Spleen (tissue), 11 donors: Measurements from ENCODE around the gene APOA5. TPM values are rescaled to one million over a fixed set of nuclear protein-coding genes. Genes with fewer than 3 reads are reported as not detected.

Source experiments
- DNase-seq: peaks from one replicate; pipeline ENCODE4 v3.0.0-alpha.2; 2020
- H3K27ac ChIP-seq, 8 donors: fragments of 200-600 bp; sonication (generic) in 7 of 8; 1 replicate in 4 of 8; 2 replicates in 4 of 8; pipeline versions ENCODE4 v1.5.0 to v1.8.0; 2016 to 2021; ENCODE audit warnings: inconsistent platforms in 4 of 8, mild to moderate bottlenecking in 4 of 8, moderate library complexity in 1 of 8
- H3K27me3 ChIP-seq, 7 donors: fragments of 200-600 bp; sonication (generic) in 6 of 7; replicated peaks in 1 of 7; 1 replicate in 4 of 7; 2 replicates in 3 of 7; pipeline versions ENCODE4 v1.5.0 to v1.8.0; 2016 to 2021; ENCODE audit warnings: inconsistent platforms in 3 of 7, mild to moderate bottlenecking in 1 of 7
- H3K36me3 ChIP-seq, 6 donors: fragments of 200-600 bp; sonication (generic) in 5 of 6; 1 replicate in 4 of 6; 2 replicates in 2 of 6; pipeline versions ENCODE4 v1.5.0 to v1.8.0; 2016 to 2021; ENCODE audit warnings: inconsistent platforms in 2 of 6
- H3K4me1 ChIP-seq, 6 donors: fragments of 200-600 bp; sonication (generic) in 5 of 6; 1 replicate in 3 of 6; 2 replicates in 3 of 6; pipeline versions ENCODE4 v1.5.0 to v1.8.0; 2016 to 2021; ENCODE audit warnings: inconsistent platforms in 3 of 6
- H3K4me3 ChIP-seq, 8 donors: fragments of 200-600 bp; sonication (generic) in 7 of 8; 1 replicate in 4 of 8; 2 replicates in 4 of 8; pipeline versions ENCODE4 v1.5.0 to v1.8.0; 2016 to 2021; ENCODE audit warnings: inconsistent platforms in 4 of 8, mild to moderate bottlenecking in 4 of 8, moderate library complexity in 2 of 8
- H3K9me3 ChIP-seq, 8 donors: fragments of 200-600 bp; sonication (generic) in 7 of 8; 1 replicate in 4 of 8; 2 replicates in 4 of 8; pipeline versions ENCODE4 v1.5.0 to v1.8.0; 2016 to 2021; ENCODE audit warnings: inconsistent platforms in 4 of 8
- POLR2A ChIP-seq, 3 donors: fragments of 450-650 bp; IDR thresholded peaks; one replicate each; pipeline ENCODE4 v1.5.1; 2017; ENCODE audit warnings: antibody characterized with exemption in 3 of 3, mild to moderate bottlenecking in 1 of 3
- POLR2AphosphoS5 ChIP-seq, 3 donors: sonication (generic); formaldehyde crosslinking; IDR thresholded peaks; one replicate each; pipeline ENCODE4 v1.5.1; 2017; ENCODE audit warnings: antibody characterized with exemption in 3 of 3
- WGBS, 5 donors: extraction: QIAGEN DNeasy Blood & Tissue Kit in 3 of 5; methylation state at CpG; one replicate each; pipeline versions ENCODE4 v1.1.5 to v1.1.7; 2013 to 2018; 5-methylcytosine and 5-hydroxymethylcytosine counted together
- intact Hi-C: fragments of 100-400 bp; cut with DNase I; formaldehyde crosslinking; loops from one replicate; pipeline ENCODE4 v1.15.0; 2023; ENCODE audit warnings: low total_unique reads
- polyA plus RNA-seq, 3 donors: library from polyadenylated mRNA; stranded (reverse); fragments of 200-250 nt; gene quantifications; one replicate each; pipeline ENCODE4 v1.2.1, GENCODE V29; 2013
- total RNA-seq, 7 donors: library from RNA; depleted of rRNA in 3 of 7; stranded (reverse); fragments of >200 nt in 3 of 7; fragmentation: NEBNext Ultra II Directional in 4 of 7; extraction: Animal tissue kit (Norgen Biotek cat#: 25700) in 4 of 7; gene quantifications; one replicate each; pipeline versions ENCODE4 v1.1.0 to v1.2.1, GENCODE V29; 2016 to 2021
- TF ChIP-seq, protein P1 (sequence below), 11 experiments: fragments of 200-600 bp in 7 of 11; fragments of 450-650 bp in 4 of 11; sonication (generic) in 4 of 11; IDR thresholded peaks in 8 of 11; conservative IDR thresholded peaks in 3 of 11; 1 replicate in 7 of 11; 2 replicates in 4 of 11; pipeline versions ENCODE4 v1.4.0 to v1.8.0; 2016 to 2021; ENCODE audit warnings: antibody characterized with exemption in 11 of 11, inconsistent platforms in 4 of 11, mild to moderate bottlenecking in 1 of 11
- donor health status: healthy with polysubstance abuse.
- donor health status: DM: no; HTN: no; CAD: no; lungs with moderate emphysema.
- donor health status: DM: no; HTN: no; CAD: no.
- donor health status: Bipolar disorder and iron deficiency.
- donor health status: healthy.
- donor health status: DM: no; HTN: no; CAD: no.
- donor health status: DM: yes; HTN: yes; CAD: no.

APOA5 gene
- total and polyA plus RNA-seq, 10 donors = not detected

GRCh38 chr11:116788534-116788933 lies 3.1 kb downstream of the APOA5 start:
- DNase-seq = no peak
- Histone ChIP-seq H3K4me1 (peaks cover 14 to 50% (median 35%) of the 10 kb centered on the region in 6 donors), H3K4me3 (peak overlapping the region in 7 of 8 donors; percentile 86 to 99 (median 96)), H3K27ac (peak overlapping the region in 7 of 8 donors; percentile 66 to 92 (median 89)), H3K36me3 (peaks cover 0 to 33% (median 27%) of the 10 kb centered on the region in 6 donors), H3K9me3 (no peaks in the 10 kb centered on the region), H3K27me3 (peaks cover 0 to 19% (median 0%) of the 10 kb centered on the region in 7 donors)
- WGBS, 5 donors = 56 to 75% (median 64%) methylated on average over 4 of the region's 4 CpGs
- TF ChIP-seq POLR2A (IDR thresholded peaks at IDR 0.05) = no peak
- TF ChIP-seq, protein P1, sequence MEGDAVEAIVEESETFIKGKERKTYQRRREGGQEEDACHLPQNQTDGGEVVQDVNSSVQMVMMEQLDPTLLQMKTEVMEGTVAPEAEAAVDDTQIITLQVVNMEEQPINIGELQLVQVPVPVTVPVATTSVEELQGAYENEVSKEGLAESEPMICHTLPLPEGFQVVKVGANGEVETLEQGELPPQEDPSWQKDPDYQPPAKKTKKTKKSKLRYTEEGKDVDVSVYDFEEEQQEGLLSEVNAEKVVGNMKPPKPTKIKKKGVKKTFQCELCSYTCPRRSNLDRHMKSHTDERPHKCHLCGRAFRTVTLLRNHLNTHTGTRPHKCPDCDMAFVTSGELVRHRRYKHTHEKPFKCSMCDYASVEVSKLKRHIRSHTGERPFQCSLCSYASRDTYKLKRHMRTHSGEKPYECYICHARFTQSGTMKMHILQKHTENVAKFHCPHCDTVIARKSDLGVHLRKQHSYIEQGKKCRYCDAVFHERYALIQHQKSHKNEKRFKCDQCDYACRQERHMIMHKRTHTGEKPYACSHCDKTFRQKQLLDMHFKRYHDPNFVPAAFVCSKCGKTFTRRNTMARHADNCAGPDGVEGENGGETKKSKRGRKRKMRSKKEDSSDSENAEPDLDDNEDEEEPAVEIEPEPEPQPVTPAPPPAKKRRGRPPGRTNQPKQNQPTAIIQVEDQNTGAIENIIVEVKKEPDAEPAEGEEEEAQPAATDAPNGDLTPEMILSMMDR (IDR thresholded peaks at IDR 0.05 in 8 of 11, conservative IDR thresholded peaks at IDR 0.05 in 3 of 11) = no peak
- no peak for TF ChIP-seq POLR2AphosphoS5 (IDR thresholded peaks at IDR 0.05)
- intact Hi-C loops = no loop called here

DNA sequence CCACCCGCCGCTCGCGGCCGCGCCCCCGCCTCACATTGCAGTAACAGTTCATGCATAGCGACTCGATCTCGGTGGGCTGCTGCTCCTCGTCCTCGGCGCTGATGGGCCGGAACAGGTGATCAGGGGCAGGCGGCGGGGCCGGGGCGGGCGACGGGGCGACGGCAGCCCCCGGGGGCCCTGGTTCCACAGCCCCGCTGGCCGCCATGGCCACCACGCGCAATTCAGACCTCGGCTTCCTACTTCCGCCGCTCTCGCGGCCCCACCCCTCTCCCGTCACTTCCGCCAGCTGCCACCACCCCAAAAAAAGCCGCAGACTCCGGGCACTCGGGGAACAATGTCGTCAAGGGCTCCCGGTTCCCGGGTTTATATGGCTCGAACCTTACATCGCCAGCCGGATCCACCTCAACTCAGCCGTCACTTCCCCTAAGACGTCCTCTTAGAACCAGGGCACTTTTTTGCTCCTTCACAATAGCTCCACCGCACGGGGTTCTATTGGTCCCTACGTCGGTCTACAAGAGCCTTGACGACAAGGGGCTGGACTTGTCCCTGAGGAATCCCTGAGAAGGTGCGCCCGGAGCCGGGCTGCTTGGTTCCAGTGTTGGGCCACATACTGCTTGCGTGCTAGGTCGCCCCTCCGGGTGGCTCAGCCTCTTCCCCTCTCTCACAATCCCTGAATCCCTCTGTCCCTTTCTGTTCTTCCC lies 3.7 kb downstream of the APOA5 start, which contains the start of gene ZPR1:
ZPR1 (minus strand) TSS at position 238 of the 701 bp plus-strand sequence; CDS start at position 205, 33 bp downstream.
- Histone ChIP-seq H3K27ac (peak within 1 kb of the TSS; percentile 66 to 92 (median 88)), H3K9me3 (no peaks in the 10 kb centered on the region), H3K27me3 (peaks cover 0 to 19% (median 0%) of the 10 kb centered on the region in 7 donors), H3K36me3 (peaks cover 0 to 39% (median 33%) of the 10 kb centered on the region in 6 donors), H3K4me3 (peak within 1 kb of the TSS; percentile 86 to 99 (median 96)), H3K4me1 (peaks cover 14 to 50% (median 35%) of the 10 kb centered on the region in 6 donors)
- TF ChIP-seq, protein P1 (IDR thresholded peaks at IDR 0.05 in 8 of 11, conservative IDR thresholded peaks at IDR 0.05 in 3 of 11) = peak in 4 of 11 experiments; percentile 18 to 25 (median 21)
- peak in 1 of 3 donors; percentile 29 for TF ChIP-seq POLR2A (IDR thresholded peaks at IDR 0.05)
- peak; percentile 87 to 90 (median 89) for TF ChIP-seq POLR2AphosphoS5 (IDR thresholded peaks at IDR 0.05)
- peak; percentile 96 for DNase-seq
- 1 to 2% (median 1%) methylated on average over 19 to 56 of the region's 56 CpGs for WGBS, 5 donors
- intact Hi-C loops = no loop called here

GRCh38 chr11:116787436-116787785 lies 4.3 kb downstream of the APOA5 start:
- TF ChIP-seq POLR2A (IDR thresholded peaks at IDR 0.05) = no peak
- no peak for TF ChIP-seq POLR2AphosphoS5 (IDR thresholded peaks at IDR 0.05)
- TF ChIP-seq, protein P1 (IDR thresholded peaks at IDR 0.05 in 8 of 11, conservative IDR thresholded peaks at IDR 0.05 in 3 of 11) = no peak
- H3K9me3 ChIP-seq = no peaks in the 10 kb centered on the region
- H3K4me1 ChIP-seq = peaks cover 14 to 50% (median 35%) of the 10 kb centered on the region in 6 donors
- WGBS, 5 donors = 0 to 1% (median 1%) methylated on average over 10 to 15 of the region's 15 CpGs
- H3K27ac ChIP-seq = peak overlapping the region; percentile 66 to 92 (median 88)
- DNase-seq = no peak
- H3K36me3 ChIP-seq = peaks cover 0 to 44% (median 38%) of the 10 kb centered on the region in 6 donors
- peak overlapping the region; percentile 86 to 99 (median 96) for H3K4me3 ChIP-seq
- intact Hi-C loops = no loop called here
- peaks cover 0 to 19% (median 0%) of the 10 kb centered on the region in 7 donors for H3K27me3 ChIP-seq

- TF ChIP-seq POLR2A (IDR thresholded peaks at IDR 0.05) = no peak
- no peak for TF ChIP-seq POLR2AphosphoS5 (IDR thresholded peaks at IDR 0.05)
- TF ChIP-seq, protein P1 (IDR thresholded peaks at IDR 0.05 in 8 of 11, conservative IDR thresholded peaks at IDR 0.05 in 3 of 11) = no peak
- H3K4me3 ChIP-seq = peak overlapping the region; percentile 86 to 99 (median 96)
- H3K27me3 ChIP-seq = peaks cover 0 to 19% (median 0%) of the 10 kb centered on the region in 7 donors
- no peak for DNase-seq
- H3K36me3 ChIP-seq = peaks cover 0 to 49% (median 43%) of the 10 kb centered on the region in 6 donors
- peak overlapping the region in 4 of 8 donors; percentile 83 to 92 (median 90) for H3K27ac ChIP-seq
- WGBS, 5 donors = 57 to 82% (median 75%) methylated on average over 5 of the region's 5 CpGs
- peaks cover 14 to 50% (median 35%) of the 10 kb centered on the region in 6 donors for H3K4me1 ChIP-seq
- intact Hi-C loops = no loop called here
- no peaks in the 10 kb centered on the region for H3K9me3 ChIP-seq
Observed at GRCh38 chr11:116786966-116787365, 4.7 kb downstream of the APOA5 start.
